CD4-positive, alpha-beta T cell treated with Interleukin-2 at 100 ng/mL for 4 hours (primary cell): ENCODE data around the gene XXYLT1.

Experiments used
- DNase-seq: peaks from one replicate; pipeline ENCODE4 v3.0.0-alpha.2; 2020; ENCODE audit warnings: low spot score

Gene XXYLT1

GRCh38 chr3:195168009-195168762 is 102.8 kb downstream of the XXYLT1 start:
- no peak for DNase-seq

GRCh38 chr3:195165790-195166189 is 105.2 kb downstream of the XXYLT1 start:
- no peak for DNase-seq

GRCh38 chr3:195165265-195165609 is 105.7 kb downstream of the XXYLT1 start:
- DNase-seq: no peak

GRCh38 chr3:195164573-195165264 is 106.2 kb downstream of the XXYLT1 start:
- DNase-seq: no peak

- no peak for DNase-seq
These were observed 107.0 kb downstream of the XXYLT1 start for GRCh38 chr3:195163719-195164572.

- DNase-seq: no peak
These were observed 108.1 kb downstream of the XXYLT1 start for GRCh38 chr3:195162816-195163215.

- peak; percentile 11 for DNase-seq
These were observed 108.8 kb downstream of the XXYLT1 start for GRCh38 chr3:195162033-195162669.

GRCh38 chr3:195160908-195161434 is 110.0 kb downstream of the XXYLT1 start:
- DNase-seq: no peak

- no peak for DNase-seq
These were observed 110.6 kb downstream of the XXYLT1 start for GRCh38 chr3:195160257-195160898.

GRCh38 chr3:195159814-195160165 is 111.2 kb downstream of the XXYLT1 start:
- no peak for DNase-seq

- no peak for DNase-seq
These were observed 111.7 kb downstream of the XXYLT1 start for GRCh38 chr3:195159117-195159813.

- DNase-seq: no peak
These were observed 114.6 kb downstream of the XXYLT1 start for GRCh38 chr3:195156286-195156890.

- DNase-seq: no peak
These were observed 115.3 kb downstream of the XXYLT1 start for GRCh38 chr3:195155570-195156241.

GRCh38 chr3:195154793-195155535 is 116.0 kb downstream of the XXYLT1 start:
- no peak for DNase-seq

- DNase-seq: no peak
These were observed 116.7 kb downstream of the XXYLT1 start for GRCh38 chr3:195154111-195154791.

- DNase-seq: no peak
These were observed 117.3 kb downstream of the XXYLT1 start for GRCh38 chr3:195153653-195154052.

- no peak for DNase-seq
These were observed 117.8 kb downstream of the XXYLT1 start for GRCh38 chr3:195153130-195153529.

- DNase-seq: no peak
These were observed 119.0 kb downstream of the XXYLT1 start for GRCh38 chr3:195151866-195152541.
